Measurements from ENCODE around the gene AGBL1.

The AGBL1 gene

GRCh38 chr15:86165265-86166211 lies 85.9 kb downstream of the AGBL1 start:
- DNase-seq: no peak

- DNase-seq: no peak
Measured at GRCh38 chr15:86167841-86168240, 88.2 kb downstream of the AGBL1 start.

GRCh38 chr15:86178845-86179244 lies 99.2 kb downstream of the AGBL1 start:
- DNase-seq: no peak

- DNase-seq: no peak
Measured at GRCh38 chr15:86183596-86184491, 104.2 kb downstream of the AGBL1 start.

GRCh38 chr15:86193716-86194380 lies 114.2 kb downstream of the AGBL1 start:
- no peak for DNase-seq

- no peak for DNase-seq
Measured at GRCh38 chr15:86197770-86198169, 118.1 kb downstream of the AGBL1 start.

- DNase-seq: no peak
Measured at GRCh38 chr15:86199467-86200145, 119.9 kb downstream of the AGBL1 start.

- DNase-seq: no peak
Measured at GRCh38 chr15:86201313-86202008, 121.8 kb downstream of the AGBL1 start.

- no peak for DNase-seq
Measured at GRCh38 chr15:86203462-86203861, 123.8 kb downstream of the AGBL1 start.

- DNase-seq: no peak
Measured at GRCh38 chr15:86205096-86205495, 125.4 kb downstream of the AGBL1 start.

GRCh38 chr15:86213420-86213819 lies 133.7 kb downstream of the AGBL1 start:
- no peak for DNase-seq

GRCh38 chr15:86213888-86214287 lies 134.2 kb downstream of the AGBL1 start:
- no peak for DNase-seq

GRCh38 chr15:86221119-86221518 lies 141.4 kb downstream of the AGBL1 start:
- DNase-seq: no peak

- DNase-seq: no peak
Measured at GRCh38 chr15:86229306-86229705, 149.6 kb downstream of the AGBL1 start.

GRCh38 chr15:86229936-86230335 lies 150.3 kb downstream of the AGBL1 start:
- DNase-seq: no peak

- no peak for DNase-seq
Measured at GRCh38 chr15:86231864-86232721, 152.4 kb downstream of the AGBL1 start.

GRCh38 chr15:86235667-86236066 lies 156.0 kb downstream of the AGBL1 start:
- DNase-seq: no peak

GRCh38 chr15:86236356-86237110 lies 156.9 kb downstream of the AGBL1 start:
- no peak for DNase-seq

GRCh38 chr15:86237111-86237500 lies 157.4 kb downstream of the AGBL1 start:
- DNase-seq: no peak

Measured in NCI-H1436 (cell line).